GM12875 (cell line): ENCODE measurements around the gene NDST3.

Experiments
- H3K4me3 ChIP-seq: one replicate; pipeline ENCODE4 v1.5.1; 2011; ENCODE audit warnings: low read depth, low read length, control low read depth
- TF ChIP-seq, protein P1 (sequence below): IDR thresholded peaks from 2 replicates; pipeline ENCODE4 v1.5.1; 2011; ENCODE audit warnings: low read depth, mild to moderate bottlenecking, control low read depth, inconsistent platforms, low read length, moderate library complexity, borderline replicate concordance; ENCODE audit not compliant: insufficient read depth

Gene NDST3

DNA sequence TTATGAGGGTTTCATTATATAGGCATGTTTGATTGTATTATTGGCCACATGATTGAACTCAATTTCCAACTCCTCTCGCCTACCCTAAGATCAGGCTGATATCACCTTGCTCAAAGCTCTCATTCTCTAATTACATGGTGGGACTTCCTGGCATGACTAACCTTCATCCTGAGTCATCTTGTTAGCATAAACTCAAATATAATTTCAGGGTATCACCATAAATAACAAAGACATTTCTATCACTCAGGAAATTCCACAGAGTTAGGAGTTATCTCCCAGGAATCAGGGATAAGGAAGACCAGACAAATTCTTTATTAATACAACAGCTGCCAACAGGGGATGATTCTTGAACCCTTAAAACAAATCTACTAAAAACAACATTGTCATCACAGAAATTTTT lies 90.7 kb downstream of the NDST3 start:
- H3K4me3 ChIP-seq: no peak overlapping the region
- TF ChIP-seq, protein P1, sequence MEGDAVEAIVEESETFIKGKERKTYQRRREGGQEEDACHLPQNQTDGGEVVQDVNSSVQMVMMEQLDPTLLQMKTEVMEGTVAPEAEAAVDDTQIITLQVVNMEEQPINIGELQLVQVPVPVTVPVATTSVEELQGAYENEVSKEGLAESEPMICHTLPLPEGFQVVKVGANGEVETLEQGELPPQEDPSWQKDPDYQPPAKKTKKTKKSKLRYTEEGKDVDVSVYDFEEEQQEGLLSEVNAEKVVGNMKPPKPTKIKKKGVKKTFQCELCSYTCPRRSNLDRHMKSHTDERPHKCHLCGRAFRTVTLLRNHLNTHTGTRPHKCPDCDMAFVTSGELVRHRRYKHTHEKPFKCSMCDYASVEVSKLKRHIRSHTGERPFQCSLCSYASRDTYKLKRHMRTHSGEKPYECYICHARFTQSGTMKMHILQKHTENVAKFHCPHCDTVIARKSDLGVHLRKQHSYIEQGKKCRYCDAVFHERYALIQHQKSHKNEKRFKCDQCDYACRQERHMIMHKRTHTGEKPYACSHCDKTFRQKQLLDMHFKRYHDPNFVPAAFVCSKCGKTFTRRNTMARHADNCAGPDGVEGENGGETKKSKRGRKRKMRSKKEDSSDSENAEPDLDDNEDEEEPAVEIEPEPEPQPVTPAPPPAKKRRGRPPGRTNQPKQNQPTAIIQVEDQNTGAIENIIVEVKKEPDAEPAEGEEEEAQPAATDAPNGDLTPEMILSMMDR: no peak

DNA sequence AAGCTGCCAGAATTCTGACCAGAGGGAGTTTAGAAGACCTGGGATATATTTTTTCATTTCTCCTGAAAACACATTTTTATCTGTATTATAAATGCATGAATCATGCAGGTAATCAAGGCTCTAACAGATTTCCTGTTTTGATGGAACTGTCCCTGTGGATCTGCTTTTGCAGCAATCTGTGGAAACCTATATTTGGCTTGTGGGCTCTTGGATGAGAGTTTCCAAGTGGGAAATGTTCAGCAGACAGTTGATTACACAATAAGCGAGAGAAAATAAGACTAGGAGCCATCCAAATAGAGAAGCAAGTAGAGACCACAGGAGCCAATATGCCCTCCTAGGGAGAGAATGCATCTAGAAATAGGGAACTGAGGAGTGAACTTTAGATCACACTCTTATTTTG lies 105.0 kb downstream of the NDST3 start:
- TF ChIP-seq, protein P1: no peak
- H3K4me3 ChIP-seq: no peak overlapping the region

DNA sequence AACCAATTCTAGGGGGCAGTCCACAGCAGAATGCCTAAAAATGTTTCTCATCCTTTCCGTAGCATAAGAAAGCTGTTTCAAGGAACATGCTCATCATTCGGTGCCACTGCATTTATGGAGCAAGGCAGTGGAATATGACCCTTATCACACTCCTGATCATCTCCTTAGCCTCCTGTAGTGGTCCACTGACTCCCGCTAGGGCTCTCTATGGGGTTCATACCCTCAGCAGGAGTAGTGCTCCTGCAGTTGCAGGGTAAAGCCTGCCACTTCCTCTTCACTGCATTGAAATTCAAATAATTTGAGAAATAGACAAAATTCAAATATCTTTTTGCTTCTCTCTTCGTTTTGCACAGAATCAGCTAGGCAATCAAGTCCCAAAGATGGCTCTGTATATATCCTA lies 107.0 kb downstream of the NDST3 start:
- H3K4me3 ChIP-seq: no peak overlapping the region
- TF ChIP-seq, protein P1: no peak

DNA sequence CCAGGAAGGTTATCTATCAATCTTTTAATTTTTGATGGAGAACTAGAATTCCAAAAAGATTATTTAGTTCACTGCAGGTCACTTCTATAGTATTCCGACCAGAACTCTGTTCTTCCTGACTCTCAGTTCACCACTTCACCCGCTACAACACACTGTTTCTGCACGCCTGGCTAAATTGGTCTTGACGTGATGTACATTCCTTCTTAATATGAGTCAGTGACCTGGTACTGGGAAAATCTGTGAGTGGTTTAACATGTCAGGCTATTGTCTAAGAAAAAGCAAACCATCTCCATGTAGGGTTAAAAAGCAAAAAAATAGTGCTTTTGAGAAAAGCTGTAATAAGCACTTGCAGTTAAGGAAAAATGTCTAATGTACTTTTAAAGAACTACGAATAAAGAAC lies 120.4 kb downstream of the NDST3 start:
- TF ChIP-seq, protein P1: no peak
- H3K4me3 ChIP-seq: no peak overlapping the region

DNA sequence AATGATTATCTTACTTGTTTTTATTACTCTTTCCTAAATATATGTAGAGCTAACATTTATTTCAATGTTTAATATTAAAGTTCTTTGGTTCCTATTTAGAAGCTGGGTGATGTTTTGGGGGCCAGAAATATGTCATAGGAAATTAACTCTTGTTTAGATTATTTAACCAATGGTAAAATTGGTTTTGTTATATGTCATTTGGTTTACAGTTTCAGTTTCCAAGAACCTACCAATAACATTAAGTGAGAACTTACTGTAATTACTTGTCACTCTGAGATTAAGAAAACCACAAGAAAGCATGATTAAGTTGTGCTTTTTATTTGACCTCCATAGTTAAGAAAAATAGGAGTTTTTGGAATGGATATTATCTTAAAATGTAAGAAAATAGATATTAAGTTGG lies 121.2 kb downstream of the NDST3 start:
- TF ChIP-seq, protein P1: no peak
- H3K4me3 ChIP-seq: no peak overlapping the region

DNA sequence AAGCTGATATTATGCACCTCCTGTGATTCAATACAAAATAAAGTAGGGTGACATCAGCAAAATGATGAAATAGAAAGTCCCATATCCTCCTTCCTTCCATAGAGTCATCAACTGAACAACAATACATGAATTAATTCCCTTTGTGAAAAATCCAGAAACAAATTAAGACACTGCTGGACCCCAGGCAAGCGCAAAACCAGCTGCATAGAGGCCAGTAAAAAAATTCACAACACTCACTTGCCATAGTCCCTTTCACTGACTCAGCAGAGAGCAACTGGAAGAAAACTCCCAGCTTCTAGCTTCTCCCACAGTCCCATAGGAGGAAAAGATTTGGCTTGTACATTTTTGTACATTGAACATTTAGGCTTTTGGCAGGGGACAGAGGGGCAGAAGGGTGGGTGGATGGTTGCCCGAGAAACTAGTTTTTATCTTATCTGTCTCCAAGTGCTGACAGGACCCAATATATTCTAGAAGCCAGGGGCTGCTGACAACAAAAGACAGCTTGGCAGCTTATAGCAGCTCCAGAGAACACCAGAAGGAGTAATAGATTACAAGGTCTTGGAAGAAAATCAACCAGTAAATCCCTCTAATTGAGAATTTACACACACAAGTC lies 124.6 kb downstream of the NDST3 start:
- TF ChIP-seq, protein P1: no peak
- no peak overlapping the region for H3K4me3 ChIP-seq

DNA sequence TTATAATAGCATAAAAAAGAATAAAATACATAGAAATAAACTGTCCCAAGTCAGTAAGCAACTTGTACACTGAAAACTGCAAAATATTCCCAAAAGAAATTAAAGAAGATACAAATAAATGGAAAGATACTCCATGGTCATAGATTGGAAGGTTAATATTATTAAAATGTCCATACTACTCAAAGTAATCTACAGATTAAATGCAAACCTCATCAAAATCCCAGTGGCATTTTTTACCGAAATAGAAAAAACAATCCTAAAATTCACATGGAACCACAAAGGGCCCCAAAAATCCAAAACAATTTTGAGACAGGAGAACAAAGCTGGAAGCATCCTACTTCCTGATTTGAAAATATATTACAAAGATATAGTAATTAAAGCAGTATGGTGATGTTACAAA lies 133.0 kb downstream of the NDST3 start:
- TF ChIP-seq, protein P1: no peak
- H3K4me3 ChIP-seq: no peak overlapping the region
